ENCODE data around the gene DCAF5. TPM values are rescaled to one million over a fixed set of nuclear protein-coding genes. Genes with fewer than 3 reads are reported as not detected.

DCAF5 gene
- total and polyA plus RNA-seq, 2 of the 8 experiments (the other 6 are each of a cell fraction or from before 2014, with no cell fraction given) = 24.3 to 31.0 TPM

GRCh38 chr14:69129264-69129880, 23.5 kb downstream of the DCAF5 start (continued):
- TF ChIP-seq RBBP5 (IDR thresholded peaks at IDR 0.05; ENCODE audit: borderline replicate concordance, low read depth, low read length) (no peak), TAF1 (IDR thresholded peaks at IDR 0.05; ENCODE audit: low read depth, low read length) (0 out of 2 replicates have a peak, but pooled peaks have one; percentile 17), POLR2A (IDR thresholded peaks at IDR 0.05; ENCODE audit: control extremely low read depth in 1 of 2, low read depth in 2 of 2, low read length in 2 of 2) (peak in 1 of 2 experiments; percentile 23; a peak in 1 of 3 replicates), SP4 (IDR thresholded peaks at IDR 0.05; ENCODE audit: low read length) (no peak), NRF1 (IDR thresholded peaks at IDR 0.05; ENCODE audit: low read depth, low read length) (no peak), BACH1 (IDR thresholded peaks at IDR 0.05; ENCODE audit: low read length) (no peak), KDM5A (IDR thresholded peaks at IDR 0.05; ENCODE audit: low read length) (no peak), HDAC2 (IDR thresholded peaks at IDR 0.05; ENCODE audit: borderline replicate concordance in 1 of 2, low read depth in 2 of 2, low read length in 2 of 2) (no peak), RNF2 (IDR thresholded peaks at IDR 0.05; ENCODE audit: borderline replicate concordance, low read depth, low read length, missing control alignments, poor library complexity, severe bottlenecking) (no peak), GABPA (IDR thresholded peaks at IDR 0.05; ENCODE audit: borderline replicate concordance, insufficient read depth, low read length) (no peak), CEBPB (IDR thresholded peaks at IDR 0.05; ENCODE audit: low read depth, low read length) (no peak), ATF2 (IDR thresholded peaks at IDR 0.05; ENCODE audit: low read length) (no peak), NANOG (IDR thresholded peaks at IDR 0.05; ENCODE audit: insufficient read depth, low read depth, low read length, poor library complexity, severe bottlenecking) (no peak), TAF7 (optimal IDR thresholded peaks at IDR 0.05; ENCODE audit: borderline replicate concordance, low read depth, low read length) (no peak), SIRT6 (IDR thresholded peaks at IDR 0.05; ENCODE audit: low read length) (no peak), SP2 (IDR thresholded peaks at IDR 0.05; ENCODE audit: low read length) (no peak), SAP30 (IDR thresholded peaks at IDR 0.05; ENCODE audit: insufficient read depth, insufficient replicate concordance, low read length) (no peak), SIN3A (conservative IDR thresholded peaks at IDR 0.05 in 1 of 2, IDR thresholded peaks at IDR 0.05 in 1 of 2; ENCODE audit: low read depth in 1 of 2, low read length in 2 of 2) (no peak), YY1 (IDR thresholded peaks at IDR 0.05; ENCODE audit: low read depth, low read length) (0 out of 2 replicates have a peak, but pooled peaks have one; percentile 21), FOSL1 (IDR thresholded peaks at IDR 0.05; ENCODE audit: insufficient read depth, low read depth, low read length) (no peak), EZH2 (IDR thresholded peaks at IDR 0.05; ENCODE audit: low read depth, low read length, severe bottlenecking) (no peak), CBX8 (IDR thresholded peaks at IDR 0.05; ENCODE audit: borderline replicate concordance, low read depth, low read length) (no peak), TEAD4 (IDR thresholded peaks at IDR 0.05; ENCODE audit: low read depth, low read length) (no peak)
